Motor neuron (in vitro differentiated cells): Measurements from ENCODE around the gene PLK4. TPM values are rescaled to one million over a fixed set of nuclear protein-coding genes. Genes with fewer than 3 reads are reported as not detected.
"Not testable (repeated sequence)": the region's sequence is repeated elsewhere in the genome, so short reads cannot be mapped to it uniquely, and the experiment has no call there.

ENCODE experiments used
- ATAC-seq, 8 experiments: fragments of 200-7000 bp; cut with Tn5 transposase; replicated peaks in 6 of 8; 2 replicates each; pipeline ENCODE4 v1.8.0; 2021; ENCODE audit warnings: mild to moderate bottlenecking in 8 of 8, moderate library complexity in 8 of 8
- H3K27ac ChIP-seq, 2 donors: fragments of 250-450 bp; sonication (Bioruptor Pico); 2 replicates each; pipeline ENCODE4 v1.9.0; 2021; ENCODE audit warnings: antibody characterized with exemption in 2 of 2, mild to moderate bottlenecking in 2 of 2, moderate library complexity in 1 of 2
- H3K4me1 ChIP-seq, 2 donors: fragments of 250-450 bp; sonication (Bioruptor Pico); replicated peaks in 1 of 2; 2 replicates each; pipeline ENCODE4 v1.6.1; 2021; ENCODE audit warnings: antibody characterized with exemption in 2 of 2, mild to moderate bottlenecking in 2 of 2, moderate library complexity in 1 of 2
- H3K4me3 ChIP-seq, 5 donors: fragments of 250-450 bp; sonication (Bioruptor Pico); 2 replicates each; pipeline ENCODE4 v1.9.0; 2021; ENCODE audit warnings: antibody characterized with exemption in 5 of 5, mild to moderate bottlenecking in 5 of 5, moderate library complexity in 4 of 5
- WGBS, 10 experiments: fragments of 450-650 bp; shearing (Covaris generic); methylation state at CpG; one replicate each; pipeline ENCODE4 v1.0.0; 2022; 5-methylcytosine and 5-hydroxymethylcytosine counted together
- in situ Hi-C, 9 experiments: fragments of 400-800 bp; cut with MboI; loops; one replicate each; pipeline ENCODE4 v1.15.0; 2021; ENCODE audit warnings: low sequenced_read_pairs in 9 of 9, low pct_unique_long_range_greater_than_20kb in 2 of 9; ENCODE audit not compliant: unreplicated experiment in 9 of 9
- total RNA-seq, 8 experiments: library from RNA; unstranded; fragments of 300-600 nt; gene quantifications; 2 replicates each; pipeline versions ENCODE4 v1.2.3 to v1.2.4, GENCODE V29; 2022

PLK4 gene
- total RNA-seq, 8 experiments from 2014 or later: 1.6 to 19.7 (median 3.6) TPM; not detected in 1

- 80 to 100% methylated on average over 1 of the region's 2 CpGs; no CpG with 5 or more reads in 8 of the 10 experiments for WGBS, 10 experiments
- H3K4me1 ChIP-seq, in situ Hi-C loops, H3K4me3 ChIP-seq, H3K27ac ChIP-seq, ATAC-seq: not testable (repeated sequence)
Measured at GRCh38 chr4:127925720-127926119, 45.0 kb downstream of the PLK4 start.

- WGBS, 10 experiments: 70 to 100% (median 95%) methylated on average over 1 of the region's 1 CpG; no CpG with 5 or more reads in 6 of the 10 experiments
- Histone ChIP-seq H3K4me3 (no peak overlapping the region), H3K27ac (no peak overlapping the region), H3K4me1 (no peaks in the 10 kb centered on the region)
- no peak for ATAC-seq
- in situ Hi-C loops: no loop called here
Measured at GRCh38 chr4:127930175-127930574, 49.5 kb downstream of the PLK4 start.

- H3K4me3 ChIP-seq: not testable (repeated sequence)
Measured at GRCh38 chr4:127931836-127932235, 51.1 kb downstream of the PLK4 start.

GRCh38 chr4:127936974-127937373 lies 56.3 kb downstream of the PLK4 start:
- Histone ChIP-seq H3K4me3 (no peak overlapping the region), H3K27ac (no peak overlapping the region), H3K4me1 (no peaks in the 10 kb centered on the region)
- WGBS, 10 experiments: 75 to 100% (median 100%) methylated on average over 1 of the region's 1 CpG
- in situ Hi-C loops: no loop called here
- ATAC-seq: no peak

More at GRCh38 chr4:127931836-127932235, 51.1 kb downstream of the PLK4 start:
- H3K4me1 ChIP-seq, in situ Hi-C loops, ATAC-seq, H3K27ac ChIP-seq: not testable (repeated sequence)
- WGBS, 10 experiments: 50 to 100% (median 95%) methylated on average over 1 to 6 of the region's 6 CpGs; no CpG with 5 or more reads in 1 of the 10 experiments

Other genes with a start within 250 kb of the PLK4 start
- 10 to 100 TPM in 5 of 8 experiments, 1 to 10 TPM in 3; 5.2 to 21.5 (median 13.0) TPM for gene INTU, start 247.9 kb upstream of the PLK4 start, total RNA-seq
- not detected for gene SLC25A31, start 150.5 kb upstream of the PLK4 start, total RNA-seq
- 10 to 100 TPM; 15.7 to 41.1 (median 27.8) TPM for gene HSPA4L, start 98.6 kb upstream of the PLK4 start, total RNA-seq
- gene MFSD8, start 84.3 kb downstream of the PLK4 start, total RNA-seq: 10 to 100 TPM in 7 of 8 experiments, 1 to 10 TPM in 1; 9.4 to 22.8 (median 16.9) TPM
- 10 to 100 TPM in 1 of 8 experiments, 1 to 10 TPM in 7; 4.6 to 15.6 (median 7.5) TPM for gene ABHD18, start 84.5 kb downstream of the PLK4 start, total RNA-seq
- 10 to 100 TPM; 11.9 to 41.7 (median 25.7) TPM for gene LARP1B, start 180.4 kb downstream of the PLK4 start, total RNA-seq